ENCODE data around the gene CTU2. TPM values are rescaled to one million over a fixed set of nuclear protein-coding genes. Genes with fewer than 3 reads are reported as not detected.

The CTU2 gene
- total and polyA plus RNA-seq, 10 of the 15 experiments (the other 5 are each of a cell fraction or from before 2014, with no cell fraction given): 0.32 to 44.5 (median 18.2) TPM

DNA sequence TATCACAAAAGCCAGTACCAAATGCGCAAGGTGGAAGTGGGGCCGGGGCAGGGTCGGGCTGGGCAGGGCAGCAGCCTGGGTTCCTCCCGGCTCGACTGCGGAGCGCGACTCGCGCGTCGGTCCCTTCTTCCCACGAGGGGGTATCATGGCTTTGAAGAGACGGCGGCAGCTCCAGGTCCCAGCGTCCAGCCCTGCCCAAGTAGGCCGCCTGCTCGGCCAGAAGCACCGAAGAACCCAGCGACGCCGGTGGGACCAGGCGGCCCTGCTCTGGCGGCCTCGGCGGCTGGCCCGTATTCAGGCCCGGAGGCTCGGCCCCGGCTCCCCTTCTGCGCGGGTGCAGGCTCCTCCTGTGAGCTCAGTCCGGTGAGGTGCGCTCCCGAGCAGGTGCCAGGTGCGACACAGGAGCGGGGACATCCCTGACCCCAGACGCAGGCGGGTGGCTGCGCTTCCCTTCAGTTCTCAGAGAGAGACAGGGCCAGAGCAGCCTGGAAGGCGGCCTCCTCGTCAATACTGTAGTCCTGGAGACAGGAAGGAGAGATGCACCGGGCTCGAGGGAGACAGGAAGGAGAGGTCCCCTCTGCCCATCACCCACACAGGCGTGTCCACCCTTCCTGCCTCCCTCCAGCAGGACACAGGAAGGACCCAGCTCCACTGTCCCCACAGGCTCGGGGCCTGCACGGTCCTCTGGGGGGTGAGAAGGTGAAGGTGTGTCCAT, 9.0 kb upstream of the CTU2 start:
- FAIRE-seq (no peak), ATAC-seq (no peak), DNase-seq (ENCODE audit: low read depth, low spot score) (no peak)
- RAD21 ChIA-PET (ENCODE audit: unreplicated experiment): no interaction called here
- no peak overlapping the region for H3K9ac ChIP-seq (ENCODE audit: control insufficient read depth, insufficient read depth, low read length)
- H2AFZ ChIP-seq (ENCODE audit: control insufficient read depth, low read depth, low read length): no peak overlapping the region
- peaks cover 0 to 7% of the 10 kb centered on the region in 2 experiments; a peak in 2 of 4 replicates for H3K36me3 ChIP-seq (ENCODE audit: control insufficient read depth in 2 of 2, insufficient read depth in 2 of 2, low read length in 1 of 2)
- H4K20me1 ChIP-seq (ENCODE audit: control insufficient read depth, insufficient read depth): no peaks in the 10 kb centered on the region
- no peaks in the 10 kb centered on the region for H3K27me3 ChIP-seq (replicated peaks in 1 of 2; ENCODE audit: control insufficient read depth in 2 of 2, insufficient read depth in 2 of 2, low read length in 1 of 2)
- POLR2A ChIA-PET: interaction anchor here (0.6 kb wide), 1 partner anchor 10 kb away, joined by 4 read pairs; no protein-coding TSS in a partner anchor
- SMC1A ChIA-PET (ENCODE audit: uncharacterized antibody, unreplicated experiment): no interaction called here
- no peak overlapping the region for H3K27ac ChIP-seq (ENCODE audit: control insufficient read depth, insufficient read depth)
- no peak overlapping the region for H3K4me2 ChIP-seq (ENCODE audit: control insufficient read depth, insufficient read depth)
- peaks cover 14% of the 10 kb centered on the region for H3K79me2 ChIP-seq (ENCODE audit: control insufficient read depth, insufficient read depth, low read length)
- H3K9me3 ChIP-seq (replicated peaks; ENCODE audit: control insufficient read depth, insufficient read depth, low read length): no peaks in the 10 kb centered on the region
- CTCF ChIA-PET: interaction anchor here (0.6 to 1.3 kb wide), 2 partner anchors 15 to 47 kb away, joined by 3 read pairs; no protein-coding TSS in a partner anchor
- H3K4me3 ChIP-seq: no peak overlapping the region
- in situ Hi-C loops (cut with MboI): no loop called here
- TF ChIP-seq ASH2L (IDR thresholded peaks at IDR 0.05; ENCODE audit: borderline replicate concordance, low read depth) (no peak), GABPA (IDR thresholded peaks at IDR 0.05; ENCODE audit: low read depth) (no peak)
- intact Hi-C loops (cut with micrococcal nuclease; ENCODE audit: unreplicated experiment): no loop called here
- H3K4me1 ChIP-seq (ENCODE audit: control insufficient read depth, insufficient read depth, low read length): peaks cover 29% of the 10 kb centered on the region
- BruUV-seq (replicated peaks): no TSS peak
- 95% methylated on average over 45 of the region's 47 CpGs for WGBS (ENCODE audit: insufficient coverage, insufficient replicate concordance, low lambda C conversion rate, missing lambda C conversion rate)

GRCh38 chr16:88697831-88698615, 8.3 kb upstream of the CTU2 start:
- TF ChIP-seq CTCF (IDR thresholded peaks at IDR 0.05 in 2 of 3, conservative IDR thresholded peaks at IDR 0.05 in 1 of 3; ENCODE audit: control insufficient read depth in 2 of 3, extremely low read depth in 1 of 3, insufficient read depth in 1 of 3, low read depth in 3 of 3, low read length in 3 of 3): peak in 2 of 3 experiments; percentile 20 to 36; a peak in 4 of 6 replicates
- no peak for TF ChIP-seq SMARCA5 (IDR thresholded peaks at IDR 0.05)
- Histone ChIP-seq H3K4me3 (no peak overlapping the region), H3K4me2 (ENCODE audit: control insufficient read depth, insufficient read depth) (no peak overlapping the region), H2AFZ (ENCODE audit: control insufficient read depth, low read depth, low read length) (no peak overlapping the region), H3K9me3 (replicated peaks; ENCODE audit: control insufficient read depth, insufficient read depth, low read length) (no peaks in the 10 kb centered on the region), H3K27ac (ENCODE audit: control insufficient read depth, insufficient read depth) (no peak overlapping the region), H3K4me1 (ENCODE audit: control insufficient read depth, insufficient read depth, low read length) (peaks cover 33% of the 10 kb centered on the region), H4K20me1 (ENCODE audit: control insufficient read depth, insufficient read depth) (no peaks in the 10 kb centered on the region), H3K27me3 (replicated peaks in 1 of 2; ENCODE audit: control insufficient read depth in 2 of 2, insufficient read depth in 2 of 2, low read length in 1 of 2) (no peaks in the 10 kb centered on the region), H3K36me3 (ENCODE audit: control insufficient read depth in 2 of 2, insufficient read depth in 2 of 2, low read length in 1 of 2) (peaks cover 0 to 7% of the 10 kb centered on the region in 2 experiments; a peak in 2 of 4 replicates), H3K9ac (ENCODE audit: control insufficient read depth, insufficient read depth, low read length) (no peak overlapping the region), H3K79me2 (ENCODE audit: control insufficient read depth, insufficient read depth, low read length) (peaks cover 17% of the 10 kb centered on the region)
- POLR2A ChIA-PET: interaction anchor here (0.6 kb wide), 1 partner anchor 11 kb away, joined by 4 read pairs; no protein-coding TSS in a partner anchor
- FAIRE-seq (no peak), ATAC-seq (no peak), DNase-seq (ENCODE audit: low read depth, low spot score) (no peak)
- RAD21 ChIA-PET (ENCODE audit: unreplicated experiment): no interaction called here
- no TSS peak for BruUV-seq (replicated peaks)
- CTCF ChIA-PET: interaction anchor here (1.3 kb wide), 1 partner anchor 16 kb away, joined by 3 read pairs; no protein-coding TSS in a partner anchor
- WGBS (ENCODE audit: insufficient coverage, insufficient replicate concordance, low lambda C conversion rate, missing lambda C conversion rate): 83% methylated on average over 35 of the region's 37 CpGs
- intact Hi-C loops (cut with micrococcal nuclease; ENCODE audit: unreplicated experiment) (no loop called here), in situ Hi-C loops (cut with MboI) (no loop called here)
- SMC1A ChIA-PET (ENCODE audit: uncharacterized antibody, unreplicated experiment): no interaction called here

All from GM12878 (cell line).